Stomach (tissue), 4 donors: ENCODE measurements around the gene GOLT1A.

ENCODE experiments used
- CTCF ChIP-seq, 7 experiments: fragments of 450-650 bp in 4 of 7; fragments of 200-600 bp in 3 of 7; sonication (generic) in 3 of 7; IDR thresholded peaks; one replicate each; pipeline ENCODE4 v1.5.1; 2016 to 2019; ENCODE audit warnings: antibody characterized with exemption in 7 of 7, control low read depth in 2 of 7, mild to moderate bottlenecking in 1 of 7
- EP300 ChIP-seq: sonication (generic); formaldehyde crosslinking; IDR thresholded peaks from one replicate; pipeline ENCODE4 v1.6.1; 2017; ENCODE audit warnings: antibody characterized with exemption
- POLR2A ChIP-seq, 4 donors: fragments of 450-650 bp; IDR thresholded peaks; one replicate each; pipeline ENCODE4 v1.6.1; 2016; ENCODE audit warnings: antibody characterized with exemption in 4 of 4, control low read depth in 2 of 4, mild to moderate bottlenecking in 1 of 4, moderate library complexity in 1 of 4
- POLR2AphosphoS5 ChIP-seq, 3 donors: sonication (generic); formaldehyde crosslinking; IDR thresholded peaks; one replicate each; pipeline ENCODE4 v1.6.1; 2016; ENCODE audit warnings: antibody characterized with exemption in 3 of 3

- no peak for TF ChIP-seq CTCF (IDR thresholded peaks at IDR 0.05)
- no peak for TF ChIP-seq POLR2A (IDR thresholded peaks at IDR 0.05)
- no peak for TF ChIP-seq POLR2AphosphoS5 (IDR thresholded peaks at IDR 0.05)
- no peak for TF ChIP-seq EP300
Measured at GRCh38 chr1:204196068-204196795, 17.6 kb downstream of the GOLT1A start, which contains the start of gene KISS1.
